ENCODE data around the gene GTF2IRD1. TPM values are rescaled to one million over a fixed set of nuclear protein-coding genes. Genes with fewer than 3 reads are reported as not detected.
"Not testable (repeated sequence)": the region's sequence is repeated elsewhere in the genome, so short reads cannot be mapped to it uniquely, and the experiment has no call there.

Gene GTF2IRD1
- total RNA-seq, 2 experiments from 2014 or later = 4.9 to 6.6 TPM

- CTCF ChIA-PET = interaction anchor here (1.3 to 9.8 kb wide), 4 partner anchors 11 to 206 kb away, joined by 5 to 112 read pairs (median 8); no protein-coding TSS in a partner anchor
- Mint-ChIP-seq H3K4me1 (ENCODE audit: low read depth) (no peaks in the 10 kb centered on the region), H3K27me3 (no peaks in the 10 kb centered on the region), H3K36me3 (no peaks in the 10 kb centered on the region), H3K4me3 (no peak overlapping the region), H3K9me3 (no peaks in the 10 kb centered on the region), H3K27ac (no peak overlapping the region)
- POLR2A ChIA-PET = no interaction called here
- intact Hi-C loops (cut with micrococcal nuclease) = no loop called here
- no peak for DNase-seq
These were observed 41.1 kb upstream of the GTF2IRD1 start for GRCh38 chr7:74412603-74413002.

GRCh38 chr7:74414595-74415333, 38.9 kb upstream of the GTF2IRD1 start:
- H3K9me3 Mint-ChIP-seq; H3K27me3 Mint-ChIP-seq; H3K36me3 Mint-ChIP-seq; H3K4me1 Mint-ChIP-seq (ENCODE audit: low read depth); DNase-seq; H3K27ac Mint-ChIP-seq; H3K4me3 Mint-ChIP-seq; POLR2A ChIA-PET: not testable (repeated sequence)
- intact Hi-C loops (cut with micrococcal nuclease) = loop anchor here (5.0 kb wide), 1 partner anchor 133 kb away; no protein-coding TSS in a partner anchor
- CTCF ChIA-PET = interaction anchor here (0.9 to 9.8 kb wide), 3 partner anchors 10 to 208 kb away, joined by 3 to 112 read pairs (median 9); no protein-coding TSS in a partner anchor

- POLR2A ChIA-PET = no interaction called here
- intact Hi-C loops (cut with micrococcal nuclease) = loop anchor here (1.0 to 5.0 kb wide), 2 partner anchors 130 to 149 kb away; no protein-coding TSS in a partner anchor
- peak; percentile 64 for DNase-seq
- Mint-ChIP-seq H3K36me3 (no peaks in the 10 kb centered on the region), H3K27ac (no peak overlapping the region), H3K4me3 (no peak overlapping the region), H3K9me3 (no peaks in the 10 kb centered on the region), H3K4me1 (ENCODE audit: low read depth) (no peaks in the 10 kb centered on the region), H3K27me3 (no peaks in the 10 kb centered on the region)
- CTCF ChIA-PET = interaction anchor here (0.7 to 9.8 kb wide), 10 partner anchors 8 to 269 kb away, joined by 3 to 112 read pairs (median 3); no protein-coding TSS in a partner anchor
These were observed 36.2 kb upstream of the GTF2IRD1 start for GRCh38 chr7:74417419-74417971.

GRCh38 chr7:74418076-74418475, 35.6 kb upstream of the GTF2IRD1 start:
- H3K36me3 Mint-ChIP-seq = no peaks in the 10 kb centered on the region
- intact Hi-C loops (cut with micrococcal nuclease) = loop anchor here (5.0 kb wide), 1 partner anchor 129 kb away; no protein-coding TSS in a partner anchor
- no peaks in the 10 kb centered on the region for H3K27me3 Mint-ChIP-seq
- no peaks in the 10 kb centered on the region for H3K4me1 Mint-ChIP-seq (ENCODE audit: low read depth)
- POLR2A ChIA-PET = no interaction called here
- CTCF ChIA-PET = interaction anchor here (0.7 to 9.8 kb wide), 9 partner anchors 8 to 269 kb away, joined by 3 to 112 read pairs (median 3); no protein-coding TSS in a partner anchor
- H3K4me3 Mint-ChIP-seq = no peak overlapping the region
- no peak overlapping the region for H3K27ac Mint-ChIP-seq
- H3K9me3 Mint-ChIP-seq = no peaks in the 10 kb centered on the region
- no peak for DNase-seq

GRCh38 chr7:74418538-74418937, 35.2 kb upstream of the GTF2IRD1 start:
- Mint-ChIP-seq H3K27ac (no peak overlapping the region), H3K4me1 (ENCODE audit: low read depth) (no peaks in the 10 kb centered on the region), H3K36me3 (no peaks in the 10 kb centered on the region), H3K27me3 (no peaks in the 10 kb centered on the region), H3K9me3 (no peaks in the 10 kb centered on the region), H3K4me3 (no peak overlapping the region)
- DNase-seq = no peak
- POLR2A ChIA-PET = no interaction called here
- intact Hi-C loops (cut with micrococcal nuclease) = loop anchor here (5.0 kb wide), 1 partner anchor 129 kb away; no protein-coding TSS in a partner anchor
- CTCF ChIA-PET = interaction anchor here (0.7 to 9.8 kb wide), 6 partner anchors 125 to 171 kb away, joined by 3 to 112 read pairs (median 6); no protein-coding TSS in a partner anchor

GRCh38 chr7:74419232-74419631, 34.5 kb upstream of the GTF2IRD1 start:
- H3K4me1 Mint-ChIP-seq (ENCODE audit: low read depth); H3K27me3 Mint-ChIP-seq; H3K9me3 Mint-ChIP-seq; H3K36me3 Mint-ChIP-seq; H3K4me3 Mint-ChIP-seq; DNase-seq; H3K27ac Mint-ChIP-seq; POLR2A ChIA-PET: not testable (repeated sequence)
- CTCF ChIA-PET = interaction anchor here (0.7 to 9.8 kb wide), 5 partner anchors 69 to 213 kb away, joined by 3 to 112 read pairs (median 3); no protein-coding TSS in a partner anchor
- intact Hi-C loops (cut with micrococcal nuclease) = loop anchor here (5.0 kb wide), 1 partner anchor 128 kb away; no protein-coding TSS in a partner anchor

GRCh38 chr7:74420006-74420405, 33.7 kb upstream of the GTF2IRD1 start:
- Mint-ChIP-seq H3K27ac (no peak overlapping the region), H3K4me1 (ENCODE audit: low read depth) (no peaks in the 10 kb centered on the region), H3K36me3 (no peaks in the 10 kb centered on the region), H3K9me3 (no peaks in the 10 kb centered on the region), H3K4me3 (no peak overlapping the region), H3K27me3 (no peaks in the 10 kb centered on the region)
- DNase-seq = no peak
- CTCF ChIA-PET = interaction anchor here (0.6 to 9.8 kb wide), 5 partner anchors 19 to 148 kb away, joined by 3 to 112 read pairs (median 4); no protein-coding TSS in a partner anchor
- POLR2A ChIA-PET = no interaction called here
- intact Hi-C loops (cut with micrococcal nuclease) = no loop called here

- no peak for DNase-seq
- no peaks in the 10 kb centered on the region for H3K4me1 Mint-ChIP-seq (ENCODE audit: low read depth)
- intact Hi-C loops (cut with micrococcal nuclease) = no loop called here
- no peak overlapping the region for H3K4me3 Mint-ChIP-seq
- no peak overlapping the region for H3K27ac Mint-ChIP-seq
- H3K36me3 Mint-ChIP-seq = no peaks in the 10 kb centered on the region
- POLR2A ChIA-PET = no interaction called here
- no peaks in the 10 kb centered on the region for H3K9me3 Mint-ChIP-seq
- no peaks in the 10 kb centered on the region for H3K27me3 Mint-ChIP-seq
- CTCF ChIA-PET = no interaction called here
These were observed 29.3 kb upstream of the GTF2IRD1 start for GRCh38 chr7:74424291-74424880.

- no peaks in the 10 kb centered on the region for H3K36me3 Mint-ChIP-seq
These were observed 25.7 kb upstream of the GTF2IRD1 start for GRCh38 chr7:74428023-74428422.

GRCh38 chr7:74429153-74429747, 24.5 kb upstream of the GTF2IRD1 start:
- ChIA-PET POLR2A (no interaction called here), CTCF (interaction anchor here (1.8 kb wide), 1 partner anchor 28 kb away, joined by 7 read pairs; no protein-coding TSS in a partner anchor)
- Mint-ChIP-seq H3K4me3 (no peak overlapping the region), H3K4me1 (ENCODE audit: low read depth) (no peaks in the 10 kb centered on the region), H3K9me3 (no peaks in the 10 kb centered on the region), H3K27ac (no peak overlapping the region), H3K36me3 (no peaks in the 10 kb centered on the region), H3K27me3 (no peaks in the 10 kb centered on the region)
- no peak for DNase-seq
- intact Hi-C loops (cut with micrococcal nuclease) = no loop called here

More at GRCh38 chr7:74428023-74428422, 25.7 kb upstream of the GTF2IRD1 start:
- H3K27ac Mint-ChIP-seq = no peak overlapping the region
- intact Hi-C loops (cut with micrococcal nuclease) = no loop called here
- H3K9me3 Mint-ChIP-seq = no peaks in the 10 kb centered on the region
- no peak overlapping the region for H3K4me3 Mint-ChIP-seq
- ChIA-PET POLR2A (no interaction called here), CTCF (interaction anchor here (0.6 to 1.8 kb wide), 3 partner anchors 21 to 43 kb away, joined by 3 to 7 read pairs (median 3); no protein-coding TSS in a partner anchor)
- H3K4me1 Mint-ChIP-seq (ENCODE audit: low read depth) = no peaks in the 10 kb centered on the region
- H3K27me3 Mint-ChIP-seq = no peaks in the 10 kb centered on the region
- no peak for DNase-seq

- intact Hi-C loops (cut with micrococcal nuclease); DNase-seq; CTCF ChIA-PET; POLR2A ChIA-PET; H3K27ac Mint-ChIP-seq; H3K4me1 Mint-ChIP-seq (ENCODE audit: low read depth); H3K9me3 Mint-ChIP-seq; H3K36me3 Mint-ChIP-seq; H3K27me3 Mint-ChIP-seq; H3K4me3 Mint-ChIP-seq: not testable (repeated sequence)
These were observed 23.3 kb upstream of the GTF2IRD1 start for GRCh38 chr7:74430409-74430808.

Measured in activated CD4-positive, alpha-beta memory T cell treated with anti-CD3 and anti-CD28 coated beads for 36 hours (primary cell).